Measurements from ENCODE around the gene TMEM151A. TPM values are rescaled to one million over a fixed set of nuclear protein-coding genes. Genes with fewer than 3 reads are reported as not detected.
"Not testable (repeated sequence)": the region's sequence is repeated elsewhere in the genome, so short reads cannot be mapped to it uniquely, and the experiment has no call there.

TMEM151A gene
- total RNA-seq, 6 donors from 2014 or later, result 0.29 to 1.9 TPM; not detected in 4

DNA sequence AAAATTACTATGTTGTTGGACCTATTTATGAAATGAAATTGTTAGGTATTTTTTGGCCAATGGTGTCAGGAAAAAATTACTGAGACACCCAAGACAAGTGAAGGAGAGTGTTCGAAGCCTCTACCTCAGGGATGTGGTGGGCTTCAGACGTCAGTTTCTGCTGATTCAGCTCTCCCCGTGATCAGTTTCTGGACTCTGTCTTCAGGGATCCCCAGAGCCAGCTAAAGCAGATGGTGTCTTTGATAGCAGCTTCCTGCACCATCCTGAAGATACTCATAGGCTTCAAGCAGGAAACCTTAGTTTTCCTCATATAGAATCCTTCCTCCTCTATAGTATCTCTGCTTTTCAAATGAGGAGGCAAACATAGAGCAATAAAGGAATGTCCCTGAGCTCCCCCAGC lies 17.8 kb downstream of the TMEM151A start:
- H3K27ac ChIP-seq, result no peak overlapping the region
- 49 to 57% methylated on average over 3 of the region's 3 CpGs for WGBS, 2 donors
- H3K4me3 ChIP-seq, result no peak overlapping the region
- no peak for DNase-seq
- no peaks in the 10 kb centered on the region for H3K36me3 ChIP-seq
- H3K4me1 ChIP-seq, result peaks cover 9 to 14% (median 12%) of the 10 kb centered on the region in 4 donors
- no peaks in the 10 kb centered on the region for H3K27me3 ChIP-seq
- no peaks in the 10 kb centered on the region for H3K9me3 ChIP-seq
- TF ChIP-seq, protein P1, sequence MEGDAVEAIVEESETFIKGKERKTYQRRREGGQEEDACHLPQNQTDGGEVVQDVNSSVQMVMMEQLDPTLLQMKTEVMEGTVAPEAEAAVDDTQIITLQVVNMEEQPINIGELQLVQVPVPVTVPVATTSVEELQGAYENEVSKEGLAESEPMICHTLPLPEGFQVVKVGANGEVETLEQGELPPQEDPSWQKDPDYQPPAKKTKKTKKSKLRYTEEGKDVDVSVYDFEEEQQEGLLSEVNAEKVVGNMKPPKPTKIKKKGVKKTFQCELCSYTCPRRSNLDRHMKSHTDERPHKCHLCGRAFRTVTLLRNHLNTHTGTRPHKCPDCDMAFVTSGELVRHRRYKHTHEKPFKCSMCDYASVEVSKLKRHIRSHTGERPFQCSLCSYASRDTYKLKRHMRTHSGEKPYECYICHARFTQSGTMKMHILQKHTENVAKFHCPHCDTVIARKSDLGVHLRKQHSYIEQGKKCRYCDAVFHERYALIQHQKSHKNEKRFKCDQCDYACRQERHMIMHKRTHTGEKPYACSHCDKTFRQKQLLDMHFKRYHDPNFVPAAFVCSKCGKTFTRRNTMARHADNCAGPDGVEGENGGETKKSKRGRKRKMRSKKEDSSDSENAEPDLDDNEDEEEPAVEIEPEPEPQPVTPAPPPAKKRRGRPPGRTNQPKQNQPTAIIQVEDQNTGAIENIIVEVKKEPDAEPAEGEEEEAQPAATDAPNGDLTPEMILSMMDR (IDR thresholded peaks at IDR 0.05), result no peak
- no peak for TF ChIP-seq POLR2A (IDR thresholded peaks at IDR 0.05)
- no peak for TF ChIP-seq EP300 (IDR thresholded peaks at IDR 0.05)
- TF ChIP-seq POLR2AphosphoS5 (IDR thresholded peaks at IDR 0.05), result no peak
- ATAC-seq (ENCODE audit: low FRiP score in 2 of 2), result no peak

DNA sequence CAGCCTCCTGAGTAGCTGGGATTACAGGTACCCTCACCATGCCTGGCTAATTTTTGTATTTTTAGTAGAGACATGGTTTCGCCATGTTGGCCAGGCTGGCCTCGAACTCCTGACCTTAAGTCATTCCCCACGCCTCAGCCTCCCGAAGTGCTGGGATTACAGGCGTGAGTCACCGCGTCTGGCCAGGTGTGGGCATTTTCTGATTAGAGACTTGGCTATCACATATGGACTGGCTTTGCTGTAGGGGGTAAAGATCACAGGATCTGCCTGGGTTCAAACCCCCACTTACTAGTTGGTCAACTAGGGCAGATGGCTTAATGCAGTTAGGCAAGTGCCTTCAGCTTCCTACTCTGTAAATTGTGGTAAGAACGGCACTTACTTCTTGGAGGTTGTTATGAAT lies 18.6 kb downstream of the TMEM151A start:
- DNase-seq, result no peak
- H3K36me3 ChIP-seq, result no peaks in the 10 kb centered on the region
- no peak overlapping the region for H3K4me3 ChIP-seq

DNA sequence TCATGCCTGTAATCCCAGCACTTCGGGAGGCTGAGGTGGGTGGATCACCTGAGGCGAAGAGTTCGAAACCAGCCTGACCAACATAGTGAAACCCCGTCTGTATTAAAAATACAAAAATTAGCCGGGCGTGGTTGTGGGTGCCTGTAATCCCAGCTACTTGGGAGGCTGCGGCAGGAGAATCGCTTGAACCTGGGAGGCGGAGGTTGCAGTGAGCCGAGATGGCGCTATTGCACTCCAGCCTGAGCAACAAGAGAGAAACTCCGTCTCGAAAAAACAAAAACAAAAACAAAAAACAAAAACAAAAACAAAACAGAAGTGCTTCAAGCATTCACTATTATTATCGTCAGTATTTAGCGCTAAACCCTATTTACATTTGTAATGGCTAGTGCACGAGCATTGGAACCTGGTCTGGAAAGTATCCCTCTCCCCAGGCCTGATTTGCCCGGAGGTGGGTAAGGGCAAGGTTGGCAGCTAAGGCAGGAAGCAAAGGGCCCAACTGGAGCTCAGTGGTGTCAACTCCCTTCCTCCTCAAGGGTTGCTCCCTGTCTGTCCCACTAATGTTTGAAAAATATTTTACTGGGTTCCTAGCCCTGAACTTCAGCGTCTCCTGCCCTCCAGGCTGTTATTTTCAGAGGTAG lies 19.2 kb downstream of the TMEM151A start:
- 81 to 83% methylated on average over 18 of the region's 18 CpGs for WGBS, 2 donors
- DNase-seq; H3K9me3 ChIP-seq; H3K4me3 ChIP-seq; H3K27me3 ChIP-seq; ATAC-seq (ENCODE audit: low FRiP score in 2 of 2); H3K36me3 ChIP-seq; H3K27ac ChIP-seq: not testable (repeated sequence)
- peaks cover 9 to 14% (median 12%) of the 10 kb centered on the region in 4 donors for H3K4me1 ChIP-seq

More for the DNA sequence above, 18.6 kb downstream of the TMEM151A start:
- WGBS, 2 donors, result 83 to 89% methylated on average over 8 of the region's 8 CpGs
- H3K9me3 ChIP-seq, result no peaks in the 10 kb centered on the region
- no peak for ATAC-seq (ENCODE audit: low FRiP score in 2 of 2)
- no peak overlapping the region for H3K27ac ChIP-seq
- peaks cover 9 to 14% (median 12%) of the 10 kb centered on the region in 4 donors for H3K4me1 ChIP-seq
- TF ChIP-seq, protein P1 (IDR thresholded peaks at IDR 0.05), result no peak
- TF ChIP-seq POLR2AphosphoS5 (IDR thresholded peaks at IDR 0.05), result no peak
- TF ChIP-seq POLR2A (IDR thresholded peaks at IDR 0.05), result no peak
- TF ChIP-seq EP300 (IDR thresholded peaks at IDR 0.05), result no peak
- H3K27me3 ChIP-seq, result no peaks in the 10 kb centered on the region

DNA sequence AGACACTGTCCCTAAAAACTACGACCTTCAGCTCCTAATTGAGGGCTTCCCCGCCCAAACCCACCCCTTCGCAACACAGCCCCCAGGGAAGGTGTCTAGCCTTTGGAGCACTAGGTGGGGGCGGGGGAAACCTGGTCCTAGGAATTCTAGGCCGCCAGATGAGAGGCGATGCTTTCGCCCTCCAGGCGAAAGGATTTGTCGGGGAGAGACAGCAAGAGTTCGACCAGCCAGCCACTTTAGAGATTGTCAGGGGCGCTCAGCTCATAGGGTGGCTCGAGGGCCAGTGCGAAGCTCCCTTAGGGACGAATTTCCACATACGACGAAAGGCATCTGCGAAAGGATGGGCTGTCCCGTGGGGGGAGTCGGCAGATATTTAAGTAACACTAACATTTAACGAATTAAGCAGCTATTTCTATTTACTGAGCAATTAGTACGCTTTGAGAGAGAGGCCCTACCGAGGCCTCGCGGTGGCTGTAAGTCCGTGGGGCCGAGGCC lies 19.8 kb downstream of the TMEM151A start:
- Histone ChIP-seq H3K36me3 (no peaks in the 10 kb centered on the region), H3K27me3 (no peaks in the 10 kb centered on the region), H3K27ac (peak overlapping the region; percentile 82 to 90 (median 86)), H3K4me3 (peak overlapping the region; percentile 54 to 72 (median 66)), H3K9me3 (no peaks in the 10 kb centered on the region), H3K4me1 (peaks cover 12 to 20% (median 14%) of the 10 kb centered on the region in 4 donors)
- 25 to 29% methylated on average over 20 to 26 of the region's 26 CpGs for WGBS, 2 donors
- TF ChIP-seq POLR2A (IDR thresholded peaks at IDR 0.05), result no peak
- TF ChIP-seq, protein P1 (IDR thresholded peaks at IDR 0.05), result peak in 2 of 6 experiments; percentile 82 to 90
- ATAC-seq (ENCODE audit: low FRiP score in 2 of 2) (no peak), DNase-seq (no peak)

DNA sequence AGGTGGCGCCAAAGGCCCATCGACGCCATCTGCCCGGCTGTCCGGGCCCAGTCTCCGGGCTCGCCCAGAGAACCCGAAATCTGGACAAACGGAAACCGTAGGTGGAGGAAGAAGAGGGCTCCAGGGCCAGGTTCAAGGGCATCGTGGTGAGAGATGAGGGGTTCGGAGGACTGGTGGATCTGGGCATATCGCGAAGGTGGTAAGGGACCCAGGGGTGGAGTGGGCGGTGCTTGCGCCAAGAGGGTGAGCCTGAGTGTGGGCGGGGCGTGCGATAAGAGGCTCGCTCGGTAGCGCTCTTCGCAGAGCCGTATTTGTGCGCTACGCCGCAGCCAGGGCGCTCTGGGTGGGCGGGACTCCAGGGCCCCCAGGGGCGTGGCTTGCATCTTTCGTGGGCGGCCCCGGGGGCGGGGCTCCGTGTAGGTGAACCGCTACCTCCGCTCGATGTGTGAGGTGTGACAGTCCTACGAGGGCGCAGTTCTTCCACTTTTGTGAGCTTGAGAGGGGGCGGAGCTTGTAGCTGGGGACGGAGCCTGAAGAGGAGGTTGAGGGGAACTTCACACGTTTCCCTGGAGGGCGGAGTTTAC lies 20.4 kb downstream of the TMEM151A start:
- peak overlapping the region; percentile 54 to 72 (median 66) for H3K4me3 ChIP-seq
- peak; percentile 85 to 92 for ATAC-seq (ENCODE audit: low FRiP score in 2 of 2)
- TF ChIP-seq POLR2AphosphoS5 (IDR thresholded peaks at IDR 0.05), result peak in 1 of 2 donors; percentile 58
- TF ChIP-seq POLR2A (IDR thresholded peaks at IDR 0.05), result peak in 2 of 4 donors; percentile 20 to 51
- TF ChIP-seq, protein P1 (IDR thresholded peaks at IDR 0.05), result peak in 5 of 6 experiments; percentile 7 to 96 (median 93)
- TF ChIP-seq EP300 (IDR thresholded peaks at IDR 0.05), result no peak
- no peaks in the 10 kb centered on the region for H3K36me3 ChIP-seq
- 0 to 1% methylated on average over 23 to 27 of the region's 44 CpGs for WGBS, 2 donors
- peak; percentile 91 to 98 for DNase-seq
- peak overlapping the region; percentile 82 to 90 (median 86) for H3K27ac ChIP-seq
- no peaks in the 10 kb centered on the region for H3K27me3 ChIP-seq
- no peaks in the 10 kb centered on the region for H3K9me3 ChIP-seq
- H3K4me1 ChIP-seq, result peaks cover 17 to 25% (median 20%) of the 10 kb centered on the region in 4 donors
